HepG2 (cell line): ENCODE measurements around the gene NIFK. TPM values are rescaled to one million over a fixed set of nuclear protein-coding genes. Genes with fewer than 3 reads are reported as not detected.

Experiments
- KLF16 ChIP-seq, 2 experiments: sonication (generic) in 1 of 2; formaldehyde crosslinking in 1 of 2; IDR thresholded peaks; 2 replicates each; pipeline versions ENCODE4 v1.6.1 to v1.8.0; 2016 to 2023; ENCODE audit warnings: missing genetic modification reagents in 2 of 2, missing compliant biosample characterization in 1 of 2
- NFIB ChIP-seq: sonication (generic); formaldehyde crosslinking; IDR thresholded peaks from 2 replicates; pipeline ENCODE4 v1.9.0; 2021; ENCODE audit warnings: missing genetic modification reagents, mild to moderate bottlenecking, borderline replicate concordance
- NFYC ChIP-seq: IDR thresholded peaks from 2 replicates; pipeline ENCODE4 v1.6.1; 2016; ENCODE audit warnings: missing genetic modification reagents, missing compliant biosample characterization
- NONO ChIP-seq, 2 experiments: fragments of 450-650 bp in 1 of 2; sonication (generic) in 1 of 2; formaldehyde crosslinking in 1 of 2; IDR thresholded peaks in 1 of 2; conservative IDR thresholded peaks in 1 of 2; 2 replicates each; pipeline versions ENCODE4 v1.6.1 to v1.8.0; 2017 to 2022; ENCODE audit warnings: mild to moderate bottlenecking in 1 of 2, missing genetic modification reagents in 1 of 2, moderate library complexity in 1 of 2
- NR2F1 ChIP-seq, 2 experiments: fragments of 450-650 bp in 1 of 2; formaldehyde crosslinking in 1 of 2; IDR thresholded peaks; 2 replicates each; pipeline versions ENCODE4 v1.5.0 to v1.6.1; 2016 to 2020; ENCODE audit warnings: mild to moderate bottlenecking in 1 of 2, missing compliant biosample characterization in 1 of 2, missing genetic modification reagents in 1 of 2, moderate library complexity in 1 of 2
- REXO4 ChIP-seq: sonication (generic); formaldehyde crosslinking; IDR thresholded peaks from 2 replicates; pipeline ENCODE4 v1.8.0; 2022; ENCODE audit warnings: missing genetic modification reagents, mild to moderate bottlenecking, borderline replicate concordance
- RORA ChIP-seq: sonication (generic); formaldehyde crosslinking; IDR thresholded peaks from 2 replicates; pipeline ENCODE4 v1.5.0; 2020; ENCODE audit warnings: mild to moderate bottlenecking, missing genetic modification reagents, moderate library complexity
- SNAPC2 ChIP-seq: sonication (generic); formaldehyde crosslinking; IDR thresholded peaks from 2 replicates; pipeline ENCODE4 v1.8.1; 2022; ENCODE audit warnings: mild to moderate bottlenecking, missing genetic modification reagents
- SOX6 ChIP-seq, 2 experiments: fragments of 450-650 bp in 1 of 2; sonication (generic) in 1 of 2; formaldehyde crosslinking in 1 of 2; IDR thresholded peaks; 2 replicates each; pipeline versions ENCODE4 v1.4.0 to v1.6.1; 2017 to 2020; ENCODE audit warnings: antibody characterized with exemption in 1 of 2, mild to moderate bottlenecking in 1 of 2, missing genetic modification reagents in 1 of 2
- ZBTB20 ChIP-seq: sonication (generic); formaldehyde crosslinking; IDR thresholded peaks from 2 replicates; pipeline ENCODE4 v1.8.1; 2023; ENCODE audit warnings: missing genetic modification reagents, low read depth, mild to moderate bottlenecking, borderline replicate concordance
- ZC3H13 ChIP-seq: sonication (generic); formaldehyde crosslinking; IDR thresholded peaks from 2 replicates; pipeline ENCODE4 v1.8.1; 2023; ENCODE audit warnings: mild to moderate bottlenecking, missing genetic modification reagents, moderate library complexity
- ZNF232 ChIP-seq: sonication (generic); formaldehyde crosslinking; IDR thresholded peaks from 2 replicates; pipeline ENCODE4 v1.4.0; 2020; ENCODE audit warnings: missing genetic modification reagents, borderline replicate concordance
- ZNF431 ChIP-seq: sonication (generic); formaldehyde crosslinking; IDR thresholded peaks from 2 replicates; pipeline ENCODE4 v1.9.0; 2022; ENCODE audit warnings: missing genetic modification reagents, low read depth, mild to moderate bottlenecking, borderline replicate concordance
- ZNF615 ChIP-seq: sonication (generic); formaldehyde crosslinking; IDR thresholded peaks from 2 replicates; pipeline ENCODE4 v1.5.0; 2020; ENCODE audit warnings: mild to moderate bottlenecking, missing genetic modification reagents, borderline replicate concordance
- ZNF616 ChIP-seq: sonication (generic); formaldehyde crosslinking; IDR thresholded peaks from 2 replicates; pipeline ENCODE4 v1.5.0; 2020; ENCODE audit warnings: low read depth, mild to moderate bottlenecking, missing genetic modification reagents
- ZNF670 ChIP-seq: sonication (generic); formaldehyde crosslinking; IDR thresholded peaks from 2 replicates; pipeline ENCODE4 v1.8.0; 2022; ENCODE audit warnings: mild to moderate bottlenecking, missing genetic modification reagents, borderline replicate concordance
- ZNF709 ChIP-seq: sonication (generic); formaldehyde crosslinking; IDR thresholded peaks from 2 replicates; pipeline ENCODE4 v1.5.0; 2020; ENCODE audit warnings: mild to moderate bottlenecking, missing genetic modification reagents
- ZNF747 ChIP-seq: sonication (generic); formaldehyde crosslinking; IDR thresholded peaks from 2 replicates; pipeline ENCODE4 v1.8.1; 2023; ENCODE audit warnings: missing genetic modification reagents, mild to moderate bottlenecking, borderline replicate concordance
- polyA plus RNA-seq, 8 experiments: library from polyadenylated mRNA; depleted of rRNA in 3 of 8; stranded (reverse) in 7 of 8; unstranded in 1 of 8; fragments of >200 nt; fragmentation: Illumina TruSeq in 4 of 8; extraction: Trizol in 4 of 8; gene quantifications; 2 replicates each; pipeline versions ENCODE4 v1.2.1 to v1.2.3, GENCODE V29; 2011 to 2016; ENCODE audit warnings: low read depth in 4 of 8, missing spikeins in 1 of 8, mixed read lengths in 1 of 8; ENCODE audit not compliant: insufficient read depth in 1 of 8
- total RNA-seq, 5 experiments: library from RNA; depleted of rRNA; stranded (reverse); fragments of >200 nt; fragmentation: Illumina TruSeq; extraction: Trizol; gene quantifications; 2 replicates each; pipeline ENCODE4 v1.2.3, GENCODE V29; 2016; ENCODE audit warnings: low read depth in 1 of 5
- TF ChIP-seq, protein P1 (sequence below): sonication (generic); formaldehyde crosslinking; IDR thresholded peaks from 2 replicates; pipeline ENCODE4 v1.4.0; 2020; ENCODE audit warnings: mild to moderate bottlenecking, missing genetic modification reagents
- TF ChIP-seq, protein P2 (sequence below): sonication (generic); formaldehyde crosslinking; IDR thresholded peaks from 2 replicates; pipeline ENCODE4 v1.8.1; 2023; ENCODE audit warnings: mild to moderate bottlenecking, missing genetic modification reagents, borderline replicate concordance
- TF ChIP-seq, protein P3 (sequence below): sonication (generic); formaldehyde crosslinking; IDR thresholded peaks from 2 replicates; pipeline ENCODE4 v1.8.1; 2023; ENCODE audit warnings: mild to moderate bottlenecking, missing genetic modification reagents
- TF ChIP-seq, protein P4 (sequence below): sonication (generic); formaldehyde crosslinking; IDR thresholded peaks from 2 replicates; pipeline ENCODE4; 2020; ENCODE audit warnings: missing genetic modification reagents, mild to moderate bottlenecking, borderline replicate concordance

The NIFK gene
- total and polyA plus RNA-seq, 2 of the 13 experiments (the other 11 are each of a cell fraction or from before 2014, with no cell fraction given) = 19.6 to 105 TPM

DNA sequence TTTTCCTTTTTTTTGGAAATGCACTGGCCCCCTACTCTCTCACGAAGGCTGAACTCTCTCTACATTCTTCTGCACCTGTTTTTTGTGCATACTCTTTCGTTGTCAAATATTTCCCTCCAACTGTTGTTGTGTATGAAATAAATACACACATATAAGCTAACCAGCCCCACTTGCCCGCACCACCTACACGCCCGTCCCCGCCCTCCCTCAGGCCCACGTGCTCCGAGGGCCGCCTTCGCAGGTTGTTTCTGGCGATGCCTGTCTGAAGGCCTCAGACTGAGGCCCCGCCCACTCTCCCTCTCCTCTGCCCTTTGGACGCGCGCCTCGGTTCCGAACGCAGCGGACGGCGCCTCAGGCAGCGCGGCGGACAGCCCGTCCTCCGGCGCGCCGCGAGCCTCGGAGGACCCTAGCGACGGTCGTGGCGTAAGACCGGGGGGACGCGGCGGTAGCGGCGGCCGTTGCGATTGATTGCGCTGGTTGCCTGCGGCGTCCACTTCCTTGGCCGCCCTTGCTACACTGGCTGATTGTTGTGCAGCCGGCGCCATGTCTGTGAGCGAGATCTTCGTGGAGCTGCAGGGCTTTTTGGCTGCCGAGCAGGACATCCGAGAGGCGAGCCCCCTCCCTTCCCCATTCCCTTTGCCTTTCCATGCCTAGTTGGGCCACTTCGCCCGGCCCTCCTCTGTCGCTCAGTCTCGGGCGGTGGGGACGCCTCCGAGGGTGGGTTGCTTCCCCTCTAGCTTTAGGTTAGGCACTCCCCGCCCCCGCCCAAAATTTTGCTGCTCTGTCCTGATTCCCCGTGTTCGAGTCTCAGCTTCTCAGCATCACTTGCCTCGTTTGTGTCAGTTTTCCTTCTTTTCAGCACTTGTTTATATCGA lies 18.8 kb upstream of the NIFK start, which contains the start of gene TSN (continued):
- TF ChIP-seq ZC3H13 (CRISPR knock-in tag) (peak; percentile 81), ZNF670 (CRISPR knock-in tag) (peak; percentile 60; the same call in 1 of the 2 replicates), ZNF616 (CRISPR knock-in tag) (0 out of 2 replicates have a peak, but pooled peaks have one; percentile 84), REXO4 (CRISPR knock-in tag) (no peak), SNAPC2 (no peak; the same call in 1 of the 2 replicates), NR2F1 (CRISPR knock-in tag; IDR thresholded peaks at IDR 0.05) (peak in 1 of 2 experiments; percentile 39; a peak in 1 of 4 replicates), ZBTB20 (CRISPR knock-in tag) (peak; percentile 49; the same call in 1 of the 2 replicates), RORA (CRISPR knock-in tag) (no peak), ZNF615 (CRISPR knock-in tag) (no peak), KLF16 (CRISPR knock-in tag; IDR thresholded peaks at IDR 0.05) (peak in 1 of 2 experiments; percentile 99; a peak in 2 of 4 replicates), ZNF232 (CRISPR knock-in tag) (no peak), ZNF709 (peak; percentile 59; the same call in 1 of the 2 replicates), NFIB (CRISPR knock-in tag) (no peak), NONO (IDR thresholded peaks at IDR 0.05) (no peak), NONO (CRISPR knock-in tag; conservative IDR thresholded peaks at IDR 0.05) (peak; percentile 100), NFYC (CRISPR knock-in tag) (peak; percentile 60), SOX6 (IDR thresholded peaks at IDR 0.05) (no peak), SOX6 (CRISPR knock-in tag; IDR thresholded peaks at IDR 0.05) (peak; percentile 84), ZNF431 (CRISPR knock-in tag) (no peak), ZNF747 (peak; percentile 96)
- TF ChIP-seq, protein P1, sequence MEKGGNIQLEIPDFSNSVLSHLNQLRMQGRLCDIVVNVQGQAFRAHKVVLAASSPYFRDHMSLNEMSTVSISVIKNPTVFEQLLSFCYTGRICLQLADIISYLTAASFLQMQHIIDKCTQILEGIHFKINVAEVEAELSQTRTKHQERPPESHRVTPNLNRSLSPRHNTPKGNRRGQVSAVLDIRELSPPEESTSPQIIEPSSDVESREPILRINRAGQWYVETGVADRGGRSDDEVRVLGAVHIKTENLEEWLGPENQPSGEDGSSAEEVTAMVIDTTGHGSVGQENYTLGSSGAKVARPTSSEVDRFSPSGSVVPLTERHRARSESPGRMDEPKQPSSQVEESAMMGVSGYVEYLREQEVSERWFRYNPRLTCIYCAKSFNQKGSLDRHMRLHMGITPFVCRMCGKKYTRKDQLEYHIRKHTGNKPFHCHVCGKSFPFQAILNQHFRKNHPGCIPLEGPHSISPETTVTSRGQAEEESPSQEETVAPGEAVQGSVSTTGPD (CRISPR knock-in tag) = no peak
- TF ChIP-seq, protein P2, sequence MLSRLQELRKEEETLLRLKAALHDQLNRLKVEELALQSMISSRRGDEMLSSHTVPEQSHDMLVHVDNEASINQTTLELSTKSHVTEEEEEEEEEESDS (CRISPR knock-in tag) = no peak; the same call in 1 of the 2 replicates
- TF ChIP-seq, protein P3, sequence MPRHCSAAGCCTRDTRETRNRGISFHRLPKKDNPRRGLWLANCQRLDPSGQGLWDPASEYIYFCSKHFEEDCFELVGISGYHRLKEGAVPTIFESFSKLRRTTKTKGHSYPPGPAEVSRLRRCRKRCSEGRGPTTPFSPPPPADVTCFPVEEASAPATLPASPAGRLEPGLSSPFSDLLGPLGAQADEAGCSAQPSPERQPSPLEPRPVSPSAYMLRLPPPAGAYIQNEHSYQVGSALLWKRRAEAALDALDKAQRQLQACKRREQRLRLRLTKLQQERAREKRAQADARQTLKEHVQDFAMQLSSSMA (CRISPR knock-in tag) = peak; percentile 78; the same call in 1 of the 2 replicates
- TF ChIP-seq, protein P4, sequence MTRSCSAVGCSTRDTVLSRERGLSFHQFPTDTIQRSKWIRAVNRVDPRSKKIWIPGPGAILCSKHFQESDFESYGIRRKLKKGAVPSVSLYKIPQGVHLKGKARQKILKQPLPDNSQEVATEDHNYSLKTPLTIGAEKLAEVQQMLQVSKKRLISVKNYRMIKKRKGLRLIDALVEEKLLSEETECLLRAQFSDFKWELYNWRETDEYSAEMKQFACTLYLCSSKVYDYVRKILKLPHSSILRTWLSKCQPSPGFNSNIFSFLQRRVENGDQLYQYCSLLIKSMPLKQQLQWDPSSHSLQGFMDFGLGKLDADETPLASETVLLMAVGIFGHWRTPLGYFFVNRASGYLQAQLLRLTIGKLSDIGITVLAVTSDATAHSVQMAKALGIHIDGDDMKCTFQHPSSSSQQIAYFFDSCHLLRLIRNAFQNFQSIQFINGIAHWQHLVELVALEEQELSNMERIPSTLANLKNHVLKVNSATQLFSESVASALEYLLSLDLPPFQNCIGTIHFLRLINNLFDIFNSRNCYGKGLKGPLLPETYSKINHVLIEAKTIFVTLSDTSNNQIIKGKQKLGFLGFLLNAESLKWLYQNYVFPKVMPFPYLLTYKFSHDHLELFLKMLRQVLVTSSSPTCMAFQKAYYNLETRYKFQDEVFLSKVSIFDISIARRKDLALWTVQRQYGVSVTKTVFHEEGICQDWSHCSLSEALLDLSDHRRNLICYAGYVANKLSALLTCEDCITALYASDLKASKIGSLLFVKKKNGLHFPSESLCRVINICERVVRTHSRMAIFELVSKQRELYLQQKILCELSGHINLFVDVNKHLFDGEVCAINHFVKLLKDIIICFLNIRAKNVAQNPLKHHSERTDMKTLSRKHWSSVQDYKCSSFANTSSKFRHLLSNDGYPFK (CRISPR knock-in tag) = peak; percentile 97
